Subcutaneous adipose tissue (tissue), 4 donors: Measurements from ENCODE around the gene BRI3. TPM values are rescaled to one million over a fixed set of nuclear protein-coding genes. Genes with fewer than 3 reads are reported as not detected.

Source experiments
- total RNA-seq, 4 donors: library from RNA; depleted of rRNA; stranded (reverse); fragments of >200 nt; gene quantifications; one replicate each; pipeline ENCODE4 v1.1.0, GENCODE V29; 2016
- TF ChIP-seq, protein P1 (sequence below): fragments of 450-650 bp; IDR thresholded peaks from one replicate; pipeline ENCODE4 v1.5.1; 2016; ENCODE audit warnings: low read depth, mild to moderate bottlenecking, control low read depth, antibody characterized with exemption, moderate library complexity

BRI3 gene
- total RNA-seq, 4 donors from 2014 or later, result 69.3 to 106 (median 82.5) TPM

DNA sequence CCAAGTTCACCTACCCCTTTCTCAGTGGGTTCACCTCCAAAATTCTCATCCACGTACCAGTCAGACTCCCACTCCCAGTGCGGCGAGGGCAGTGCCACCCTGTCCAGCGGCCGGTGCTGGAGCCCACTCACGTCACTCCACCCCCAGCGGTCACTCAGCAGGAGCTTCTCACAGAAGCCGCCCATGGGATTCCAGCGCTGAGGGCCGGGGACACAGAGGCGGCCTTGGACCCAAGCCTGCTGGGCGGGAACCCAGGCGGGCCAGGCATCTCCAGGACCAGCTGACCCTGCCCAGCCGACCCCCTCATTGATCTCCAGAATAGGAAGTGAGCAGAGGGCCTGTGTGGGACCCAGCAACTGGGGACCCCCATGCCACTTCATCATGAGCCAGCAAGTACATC lies 36.6 kb upstream of the BRI3 start:
- TF ChIP-seq, protein P1, sequence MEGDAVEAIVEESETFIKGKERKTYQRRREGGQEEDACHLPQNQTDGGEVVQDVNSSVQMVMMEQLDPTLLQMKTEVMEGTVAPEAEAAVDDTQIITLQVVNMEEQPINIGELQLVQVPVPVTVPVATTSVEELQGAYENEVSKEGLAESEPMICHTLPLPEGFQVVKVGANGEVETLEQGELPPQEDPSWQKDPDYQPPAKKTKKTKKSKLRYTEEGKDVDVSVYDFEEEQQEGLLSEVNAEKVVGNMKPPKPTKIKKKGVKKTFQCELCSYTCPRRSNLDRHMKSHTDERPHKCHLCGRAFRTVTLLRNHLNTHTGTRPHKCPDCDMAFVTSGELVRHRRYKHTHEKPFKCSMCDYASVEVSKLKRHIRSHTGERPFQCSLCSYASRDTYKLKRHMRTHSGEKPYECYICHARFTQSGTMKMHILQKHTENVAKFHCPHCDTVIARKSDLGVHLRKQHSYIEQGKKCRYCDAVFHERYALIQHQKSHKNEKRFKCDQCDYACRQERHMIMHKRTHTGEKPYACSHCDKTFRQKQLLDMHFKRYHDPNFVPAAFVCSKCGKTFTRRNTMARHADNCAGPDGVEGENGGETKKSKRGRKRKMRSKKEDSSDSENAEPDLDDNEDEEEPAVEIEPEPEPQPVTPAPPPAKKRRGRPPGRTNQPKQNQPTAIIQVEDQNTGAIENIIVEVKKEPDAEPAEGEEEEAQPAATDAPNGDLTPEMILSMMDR, result no peak

DNA sequence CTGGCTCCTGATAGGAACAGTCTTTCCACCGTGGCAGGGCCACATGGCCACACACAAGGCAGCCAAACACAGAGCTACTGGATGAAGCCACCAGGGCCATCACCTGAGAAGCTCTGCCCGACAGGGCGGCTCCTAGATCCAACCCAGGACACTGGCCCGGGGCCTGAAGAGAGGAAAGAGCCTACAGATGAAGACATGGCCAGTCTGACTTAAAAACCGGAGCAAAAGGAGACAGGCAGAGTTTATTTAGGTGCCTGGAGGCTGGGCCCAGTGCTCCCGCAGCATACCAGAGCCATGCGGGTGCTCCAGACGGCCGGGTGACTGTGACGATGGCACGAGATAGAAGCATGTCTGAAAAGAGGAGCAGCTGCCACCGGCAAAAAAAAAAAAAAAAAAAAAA lies 33.3 kb upstream of the BRI3 start:
- TF ChIP-seq, protein P1, result no peak

DNA sequence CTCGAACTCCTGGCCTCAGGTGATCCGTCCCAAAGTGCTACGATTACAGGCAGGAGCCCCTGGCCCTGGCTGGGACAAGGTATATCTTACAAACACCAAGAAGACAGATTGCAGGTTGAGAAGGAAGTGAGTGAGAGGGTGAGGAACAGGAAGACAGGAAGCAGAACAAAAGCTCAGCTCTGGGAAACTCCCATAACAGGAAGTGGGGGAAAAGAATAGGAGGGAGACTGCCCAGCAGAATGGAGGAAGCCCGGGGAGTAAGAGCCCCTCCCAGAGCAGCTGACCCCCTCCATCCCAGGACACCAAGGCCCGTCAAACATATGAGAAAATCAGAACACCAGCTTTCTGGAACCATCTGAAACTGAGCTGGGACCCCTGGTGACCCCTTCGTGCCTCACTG lies 32.4 kb upstream of the BRI3 start:
- TF ChIP-seq, protein P1, result no peak

DNA sequence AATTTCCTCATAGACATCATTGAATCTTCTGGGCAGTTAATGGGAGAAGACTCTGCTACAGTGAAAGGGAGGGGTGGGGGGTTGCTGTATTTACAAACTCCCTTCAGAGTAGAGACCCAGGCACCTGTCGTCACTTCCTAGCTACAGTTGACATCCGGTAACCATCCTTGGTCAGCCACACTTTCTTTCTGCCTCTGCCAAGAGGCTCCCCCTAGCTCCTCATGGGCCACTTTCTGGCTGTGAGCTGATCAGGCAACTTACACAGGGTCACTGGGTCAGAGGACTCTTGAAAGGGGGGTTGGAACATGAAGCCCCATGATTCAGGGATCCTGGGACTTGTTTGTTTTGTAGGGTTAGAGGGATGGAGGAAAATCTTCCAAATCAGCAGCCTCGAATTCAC lies 30.7 kb upstream of the BRI3 start:
- TF ChIP-seq, protein P1, result no peak

DNA sequence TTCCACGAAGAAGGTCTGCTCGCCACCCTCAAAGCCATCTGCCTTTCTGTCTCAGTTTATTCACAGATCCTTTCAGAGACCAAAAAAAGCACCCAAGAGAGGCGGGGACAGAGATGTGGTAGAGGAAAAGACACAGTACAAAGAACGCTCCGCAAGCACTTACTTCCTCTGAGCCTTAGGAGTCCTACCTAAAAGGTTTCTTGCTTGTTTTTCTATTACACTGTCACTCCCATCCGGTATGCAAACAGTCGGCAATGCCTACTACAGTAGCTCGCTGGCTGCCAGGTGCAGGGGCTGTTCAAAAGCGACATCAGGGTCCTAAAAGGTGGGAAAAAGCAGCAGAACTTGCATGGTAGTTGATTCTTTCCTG lies 30.3 kb upstream of the BRI3 start:
- TF ChIP-seq, protein P1, result no peak

DNA sequence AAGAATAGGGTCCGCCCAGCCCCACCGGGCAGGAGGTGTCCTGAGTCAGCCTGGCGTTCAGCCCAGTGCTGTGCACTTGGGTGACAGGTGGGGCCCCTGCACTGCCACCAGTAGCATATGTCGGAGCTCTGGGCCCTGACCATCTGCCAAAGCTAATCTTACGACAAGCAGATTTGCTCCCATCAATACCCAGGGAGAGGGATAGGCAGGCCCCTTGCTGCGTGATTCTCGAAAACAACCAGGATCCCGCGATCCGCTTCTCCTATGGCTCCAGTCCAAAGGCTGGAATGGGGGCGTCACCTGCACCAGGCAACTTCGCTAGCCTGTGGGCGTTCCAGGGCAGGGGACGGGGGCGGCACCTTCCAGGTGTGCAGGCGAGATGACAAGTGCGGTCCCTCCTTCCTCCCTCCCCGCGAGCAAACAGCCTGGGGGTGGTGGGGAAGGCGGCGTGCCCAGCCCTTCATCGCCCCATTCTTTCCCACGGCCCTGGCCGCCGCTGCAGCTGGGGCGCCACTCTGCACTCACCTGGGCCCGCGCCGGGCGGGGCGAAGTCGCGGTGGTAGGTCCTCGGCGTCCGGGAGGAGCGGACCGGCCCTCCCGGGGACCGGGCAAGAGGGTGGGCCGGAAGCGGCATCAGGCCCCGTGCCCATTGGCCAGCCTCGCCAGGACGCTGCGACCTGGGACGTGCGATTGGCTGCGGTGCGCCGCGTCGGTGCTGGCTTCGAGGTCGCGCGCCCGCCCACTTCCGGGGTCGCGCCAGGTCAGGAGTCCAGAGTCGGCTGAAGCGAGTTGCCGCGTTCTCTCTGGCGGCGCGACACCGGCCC lies 29.7 kb upstream of the BRI3 start, which contains the start of gene TECPR1:
TECPR1 (minus strand) TSS at position 632 of the 824 bp plus-strand sequence. CDS start 6,086 bp downstream, outside the sequence.
- TF ChIP-seq, protein P1, result no peak

DNA sequence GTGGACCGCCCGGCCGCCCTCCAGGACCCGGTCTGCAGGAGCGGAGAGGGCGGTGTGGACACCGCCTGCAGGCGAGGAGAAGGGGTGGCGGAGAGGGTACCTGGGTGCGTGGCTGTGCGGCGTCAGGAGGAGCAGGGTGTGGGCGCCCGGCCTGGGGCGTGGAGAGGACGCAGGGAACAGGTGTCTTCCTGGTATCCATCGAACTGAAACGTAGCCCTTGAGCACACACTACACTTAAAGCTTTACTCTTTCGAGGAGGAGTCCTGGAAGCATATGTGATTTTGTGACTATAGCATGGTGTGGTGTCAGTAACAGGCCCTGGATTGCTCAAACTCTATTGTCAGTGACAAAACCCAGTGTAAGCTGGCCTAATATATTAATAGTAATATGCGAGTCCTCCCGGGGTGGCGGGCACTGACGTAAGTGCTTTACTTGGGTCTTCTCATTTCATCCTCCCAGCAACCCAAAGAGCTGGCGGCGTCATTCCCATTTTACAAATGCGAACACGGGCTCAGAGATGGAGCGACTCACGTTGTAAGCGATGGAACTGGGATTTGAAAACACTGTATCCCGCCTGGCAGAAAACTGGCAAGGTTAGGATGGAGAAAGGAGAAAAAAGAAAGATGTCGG lies 28.9 kb upstream of the BRI3 start:
- TF ChIP-seq, protein P1, result no peak
